GM13976 (cell line): Measurements from ENCODE around the gene KIF3C.
A peak's percentile ranks its signal among the peaks of the same experiment; 100 is the strongest.

Source experiments
- DNase-seq: peaks from one replicate; pipeline ENCODE4 v3.0.0; 2012; ENCODE audit warnings: low spot score
- in situ Hi-C: fragments of 300-500 bp; cut with MboI; formaldehyde crosslinking; loops from one replicate; pipeline ENCODE4 v1.12.0; 2022; ENCODE audit warnings: low sequenced_read_pairs, mixed read lengths, inconsistent platforms; ENCODE audit not compliant: unreplicated experiment
- TF ChIP-seq, protein P1 (sequence below): IDR thresholded peaks from 2 replicates; pipeline ENCODE4 v1.5.1; 2012; ENCODE audit warnings: borderline replicate concordance, mild to moderate bottlenecking; ENCODE audit not compliant: insufficient read depth; ENCODE audit errors: extremely low read depth, missing control alignments, control extremely low read depth

The KIF3C gene

DNA sequence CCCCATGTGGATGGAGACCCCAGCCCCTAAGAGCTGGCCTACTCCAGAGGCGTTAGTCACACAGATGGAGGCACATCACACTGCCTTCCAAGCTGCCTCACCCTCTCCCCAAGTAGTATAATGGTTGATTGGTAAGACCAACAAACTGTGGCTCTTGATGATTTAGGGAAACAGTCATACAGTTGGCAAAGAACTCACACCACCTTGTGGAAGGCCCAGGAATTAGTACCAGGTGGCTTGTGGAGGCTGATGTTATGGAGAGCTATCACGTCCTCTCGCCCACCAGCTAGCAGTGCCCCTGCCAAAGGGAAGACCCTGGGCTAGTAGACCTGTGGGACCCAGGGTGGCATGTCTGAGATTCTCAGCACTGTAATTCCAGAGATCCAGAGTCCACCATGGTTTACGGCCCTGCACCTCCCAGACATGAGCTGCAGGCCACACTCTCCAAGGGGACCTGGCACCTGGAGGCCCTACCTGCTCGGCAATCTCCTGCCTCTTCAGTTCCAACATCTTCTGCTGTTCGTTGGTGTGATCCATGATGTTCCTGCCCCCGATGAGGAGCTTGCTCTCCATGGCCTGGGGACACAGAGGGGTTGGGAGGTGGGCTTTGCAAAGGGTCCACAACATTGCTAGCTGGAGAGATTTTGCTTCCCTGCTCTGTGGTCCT is 26.3 kb downstream of the KIF3C start:
- no peak for DNase-seq
- in situ Hi-C loops = no loop called here
- TF ChIP-seq, protein P1, sequence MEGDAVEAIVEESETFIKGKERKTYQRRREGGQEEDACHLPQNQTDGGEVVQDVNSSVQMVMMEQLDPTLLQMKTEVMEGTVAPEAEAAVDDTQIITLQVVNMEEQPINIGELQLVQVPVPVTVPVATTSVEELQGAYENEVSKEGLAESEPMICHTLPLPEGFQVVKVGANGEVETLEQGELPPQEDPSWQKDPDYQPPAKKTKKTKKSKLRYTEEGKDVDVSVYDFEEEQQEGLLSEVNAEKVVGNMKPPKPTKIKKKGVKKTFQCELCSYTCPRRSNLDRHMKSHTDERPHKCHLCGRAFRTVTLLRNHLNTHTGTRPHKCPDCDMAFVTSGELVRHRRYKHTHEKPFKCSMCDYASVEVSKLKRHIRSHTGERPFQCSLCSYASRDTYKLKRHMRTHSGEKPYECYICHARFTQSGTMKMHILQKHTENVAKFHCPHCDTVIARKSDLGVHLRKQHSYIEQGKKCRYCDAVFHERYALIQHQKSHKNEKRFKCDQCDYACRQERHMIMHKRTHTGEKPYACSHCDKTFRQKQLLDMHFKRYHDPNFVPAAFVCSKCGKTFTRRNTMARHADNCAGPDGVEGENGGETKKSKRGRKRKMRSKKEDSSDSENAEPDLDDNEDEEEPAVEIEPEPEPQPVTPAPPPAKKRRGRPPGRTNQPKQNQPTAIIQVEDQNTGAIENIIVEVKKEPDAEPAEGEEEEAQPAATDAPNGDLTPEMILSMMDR = peak; percentile 18

- DNase-seq = no peak
- in situ Hi-C loops = no loop called here
- TF ChIP-seq, protein P1 = no peak
Observed at GRCh38 chr2:25955036-25955435, 27.3 kb downstream of the KIF3C start.

DNA sequence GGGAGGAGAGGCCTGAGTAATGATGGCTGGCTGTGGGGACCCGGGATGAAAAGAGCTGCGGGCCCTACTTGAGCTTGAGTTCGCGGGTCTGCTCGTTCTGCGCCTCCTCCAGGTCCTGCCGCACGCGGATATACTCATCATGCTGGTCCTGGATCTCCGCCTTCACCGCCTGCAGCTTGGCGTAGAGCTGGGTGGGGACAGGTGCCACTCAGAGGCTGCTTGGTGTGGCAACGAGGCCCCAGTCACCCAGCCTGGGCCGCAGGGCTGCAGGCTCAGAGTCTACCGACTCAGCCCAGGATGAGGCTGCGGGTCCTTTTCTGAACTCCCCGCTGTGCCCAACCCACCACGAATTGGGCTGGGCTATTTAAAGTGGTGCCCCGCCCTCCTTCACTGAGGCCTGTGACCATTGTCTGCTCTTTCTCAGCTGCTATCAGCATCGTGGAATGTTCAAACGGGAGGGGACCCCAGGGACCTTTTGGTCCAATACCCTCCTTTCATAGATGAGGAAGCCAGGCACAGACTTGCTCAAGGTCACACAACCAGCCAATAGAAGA is 28.0 kb downstream of the KIF3C start:
- TF ChIP-seq, protein P1 = no peak
- in situ Hi-C loops = no loop called here
- no peak for DNase-seq

DNA sequence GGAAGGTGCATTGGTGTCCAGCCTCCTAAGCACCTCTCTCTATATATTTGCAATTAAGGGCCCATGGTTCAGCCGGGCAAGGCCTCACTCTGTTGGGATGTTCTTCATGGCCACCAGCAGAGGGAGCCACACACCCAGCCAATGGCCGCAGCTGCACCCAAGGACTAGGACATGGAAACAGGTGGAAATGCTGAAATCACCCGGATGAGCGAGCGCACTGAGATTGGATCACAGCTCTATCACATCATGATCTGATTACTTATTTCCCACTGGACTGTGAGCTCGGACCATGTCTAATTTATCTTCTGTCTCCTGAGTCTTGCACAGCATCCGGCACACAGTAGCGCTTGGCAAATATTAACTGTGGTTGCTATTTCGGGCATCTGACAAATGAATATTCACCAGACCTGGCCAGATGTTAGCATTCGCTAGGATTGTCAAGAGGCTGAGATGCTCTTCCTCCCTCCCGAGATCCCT is 31.2 kb downstream of the KIF3C start:
- in situ Hi-C loops = no loop called here
- DNase-seq = peak; percentile 85
- TF ChIP-seq, protein P1 = peak; percentile 92

GRCh38 chr2:25948437-25948836 is 33.9 kb downstream of the KIF3C start:
- TF ChIP-seq, protein P1 = no peak
- no peak for DNase-seq
- in situ Hi-C loops = no loop called here

GRCh38 chr2:25941042-25941441 is 41.3 kb downstream of the KIF3C start:
- in situ Hi-C loops = no loop called here
- no peak for DNase-seq
- TF ChIP-seq, protein P1 = no peak
